H1 (cell line): ENCODE results near the gene KCNH5. TPM values are rescaled to one million over a fixed set of nuclear protein-coding genes. Genes with fewer than 3 reads are reported as not detected.

ENCODE experiments used
- CTCF ChIA-PET: fragments of 300-600 bp; sonication (Branson Sonifier 250); formaldehyde crosslinking; loops from one replicate; lab custom pipeline; 2021; ENCODE audit not compliant: partially characterized antibody; lab: Charles Lee
- POLR2A ChIA-PET: fragments of 300-600 bp; sonication (Branson Sonifier 250); formaldehyde crosslinking; loops from one replicate; lab custom pipeline; 2021; ENCODE audit warnings: inconsistent platforms; ENCODE audit not compliant: partially characterized antibody; lab: Charles Lee
- DNase-seq, 2 experiments: peaks; one replicate each; pipeline versions ENCODE4 v3.0.0 to v3.0.0-alpha.2; 2010 to 2022; ENCODE audit warnings: low spot score in 2 of 2, low read depth in 1 of 2, mixed read lengths in 1 of 2
- FAIRE-seq: peaks from 2 replicates; lab custom pipeline; 2011; peaks lifted over from hg19 to GRCh38; lab: Jason Lieb, UNC
- H2AFZ ChIP-seq: 2 replicates; pipeline ENCODE4 v1.8.1; 2012; ENCODE audit warnings: low read length, inconsistent platforms
- H2AK5ac ChIP-seq: 2 replicates; pipeline ENCODE4 v1.6.1; 2013; ENCODE audit warnings: low read depth, low read length
- H2BK120ac ChIP-seq: replicated peaks from 2 replicates; pipeline ENCODE3; 2013; ENCODE audit warnings: low read depth, low read length, inconsistent platforms
- H2BK12ac ChIP-seq: 2 replicates; pipeline ENCODE4 v1.6.1; 2013; ENCODE audit warnings: low read depth, low read length
- H2BK15ac ChIP-seq: 2 replicates; pipeline ENCODE4 v1.6.1; 2013; ENCODE audit warnings: low read length
- H2BK20ac ChIP-seq: 2 replicates; pipeline ENCODE4 v1.6.1; 2013; ENCODE audit warnings: low read length
- H2BK5ac ChIP-seq: 2 replicates; pipeline ENCODE4 v1.6.1; 2013; ENCODE audit warnings: low read depth, low read length
- H3K14ac ChIP-seq: 2 replicates; pipeline ENCODE4 v1.6.1; 2013; ENCODE audit warnings: inconsistent platforms; ENCODE audit not compliant: insufficient read length
- H3K18ac ChIP-seq: 2 replicates; pipeline ENCODE4 v1.6.1; 2013; ENCODE audit warnings: low read length; ENCODE audit errors: extremely low read depth
- H3K23ac ChIP-seq: 2 replicates; pipeline ENCODE4 v1.6.1; 2013; ENCODE audit warnings: inconsistent platforms; ENCODE audit not compliant: insufficient read length
- H3K23me2 ChIP-seq: 2 replicates; pipeline ENCODE4 v1.6.1; 2013; ENCODE audit warnings: low read depth, low read length
- H3K27ac ChIP-seq: 2 replicates; pipeline ENCODE4 v1.6.1; 2011; ENCODE audit warnings: low read depth, low read length, inconsistent platforms
- H3K27me3 ChIP-seq, 4 experiments: replicated peaks in 1 of 4; 1 replicate in 1 of 4; 2 replicates in 3 of 4; pipeline versions ENCODE4 v1.6.1 to v1.8.1; 2011 to 2013; ENCODE audit warnings: low read length in 3 of 4, mild to moderate bottlenecking in 3 of 4, inconsistent platforms in 2 of 4, mixed read lengths in 2 of 4, moderate library complexity in 1 of 4; ENCODE audit not compliant: control insufficient read depth in 3 of 4, insufficient read depth in 3 of 4; ENCODE audit errors: extremely low read depth in 1 of 4
- H3K36me3 ChIP-seq, 4 experiments: 2 replicates each; pipeline versions ENCODE4 v1.6.1 to v1.8.1; 2011 to 2013; ENCODE audit warnings: mild to moderate bottlenecking in 4 of 4, low read length in 3 of 4, moderate library complexity in 2 of 4, control low read depth in 1 of 4, inconsistent platforms in 1 of 4; ENCODE audit not compliant: insufficient read depth in 4 of 4, control insufficient read depth in 2 of 4
- H3K4ac ChIP-seq: replicated peaks from 2 replicates; pipeline ENCODE3; 2013; ENCODE audit warnings: low read length, low read depth, mixed read lengths, inconsistent platforms; ENCODE audit not compliant: insufficient read length
- H3K4me1 ChIP-seq, 4 experiments: replicated peaks in 1 of 4; 1 replicate in 1 of 4; 2 replicates in 3 of 4; pipeline versions ENCODE4 v1.6.1 to v1.8.1; 2011 to 2013; ENCODE audit warnings: low read length in 3 of 4, inconsistent platforms in 2 of 4, mixed read lengths in 1 of 4; ENCODE audit not compliant: insufficient read depth in 4 of 4, control insufficient read depth in 3 of 4
- H3K4me2 ChIP-seq, 2 experiments: 2 replicates each; pipeline versions ENCODE4 v1.6.1 to v1.8.1; 2011 to 2013; ENCODE audit warnings: low read depth in 2 of 2, low read length in 2 of 2, control low read depth in 1 of 2, inconsistent platforms in 1 of 2, mild to moderate bottlenecking in 1 of 2; ENCODE audit not compliant: insufficient read depth in 1 of 2
- H3K4me3 ChIP-seq, 4 experiments: fragments of 200-600, 300-600 bp in 1 of 4; sonication (generic), shearing (Covaris generic), sonication (Bioruptor Twin) in 1 of 4; 2 replicates each; pipeline versions ENCODE4 v1.5.1 to v1.8.1; 2011 to 2016; ENCODE audit warnings: low read length in 4 of 4, low read depth in 3 of 4, control low read depth in 2 of 4, inconsistent platforms in 2 of 4, mild to moderate bottlenecking in 2 of 4, mixed read lengths in 1 of 4, moderate library complexity in 1 of 4; ENCODE audit not compliant: insufficient read depth in 2 of 4; ENCODE audit errors: extremely low read depth in 1 of 4
- H3K56ac ChIP-seq: replicated peaks from 2 replicates; pipeline ENCODE3; 2013; ENCODE audit warnings: low read depth, mild to moderate bottlenecking, mixed read lengths, low read length, inconsistent platforms; ENCODE audit not compliant: insufficient read length
- H3K79me1 ChIP-seq: 2 replicates; pipeline ENCODE4 v1.6.1; 2013; ENCODE audit warnings: low read depth, low read length, control low read depth
- H3K79me2 ChIP-seq, 2 experiments: 2 replicates each; pipeline versions ENCODE4 v1.6.1 to v1.8.1; 2012 to 2013; ENCODE audit warnings: low read length in 2 of 2, mild to moderate bottlenecking in 2 of 2, inconsistent platforms in 1 of 2; ENCODE audit not compliant: insufficient read depth in 2 of 2, control insufficient read depth in 1 of 2
- H3K9ac ChIP-seq, 4 experiments: replicated peaks in 1 of 4; 1 replicate in 1 of 4; 2 replicates in 3 of 4; pipeline versions ENCODE4 v1.6.1 to v1.8.1; 2011 to 2013; ENCODE audit warnings: low read depth in 3 of 4, low read length in 3 of 4, control low read depth in 2 of 4, mild to moderate bottlenecking in 2 of 4, moderate library complexity in 2 of 4, inconsistent platforms in 1 of 4; ENCODE audit errors: extremely low read depth in 1 of 4
- H3K9me3 ChIP-seq, 2 experiments: 2 replicates each; pipeline versions ENCODE4 v1.6.1 to v1.8.1; 2012 to 2013; ENCODE audit warnings: mild to moderate bottlenecking in 2 of 2, moderate library complexity in 2 of 2, control low read depth in 1 of 2, inconsistent platforms in 1 of 2, low read depth in 1 of 2, low read length in 1 of 2, mixed read lengths in 1 of 2; ENCODE audit not compliant: insufficient read depth in 2 of 2
- H4K20me1 ChIP-seq, 2 experiments: replicated peaks in 1 of 2; 2 replicates each; pipeline versions ENCODE3 to v1.8.1; 2011 to 2013; ENCODE audit warnings: inconsistent platforms in 2 of 2, low read length in 2 of 2, mild to moderate bottlenecking in 1 of 2; ENCODE audit not compliant: insufficient read depth in 2 of 2, control insufficient read depth in 1 of 2
- H4K5ac ChIP-seq: 2 replicates; pipeline ENCODE4 v1.6.1; 2013; ENCODE audit warnings: low read length, low read depth, mixed read lengths, inconsistent platforms; ENCODE audit not compliant: insufficient read length
- H4K8ac ChIP-seq: 2 replicates; pipeline ENCODE4 v1.8.0; 2013; ENCODE audit warnings: mild to moderate bottlenecking, moderate library complexity, low read length, inconsistent platforms; ENCODE audit not compliant: insufficient read depth; ENCODE audit errors: extremely low read depth
- H4K91ac ChIP-seq: replicated peaks from 2 replicates; pipeline ENCODE3; 2013; ENCODE audit warnings: low read length, mixed read lengths, inconsistent platforms; ENCODE audit not compliant: insufficient read length
- ATF2 ChIP-seq: IDR thresholded peaks from 2 replicates; pipeline ENCODE4 v1.6.1; 2012; ENCODE audit warnings: low read length, inconsistent platforms
- BCL11A ChIP-seq, 2 experiments: IDR thresholded peaks; one replicate each; pipeline ENCODE4 v1.6.1; 2011; ENCODE audit warnings: low read depth in 2 of 2, low read length in 2 of 2, mild to moderate bottlenecking in 2 of 2
- HDAC6 ChIP-seq: IDR thresholded peaks from one replicate; pipeline ENCODE4 v1.7.1; 2012; ENCODE audit warnings: low read depth, mild to moderate bottlenecking, inconsistent platforms, low read length, moderate library complexity
- JUND ChIP-seq: IDR thresholded peaks from 2 replicates; pipeline ENCODE4 v1.6.1; 2011; ENCODE audit warnings: mild to moderate bottlenecking, improper control_type of control experiment, low read length
- MAFK ChIP-seq: IDR thresholded peaks from 2 replicates; pipeline ENCODE4 v1.6.1; 2012; ENCODE audit warnings: low read depth, mild to moderate bottlenecking, improper control_type of control experiment, low read length
- MAX ChIP-seq: IDR thresholded peaks from 2 replicates; pipeline ENCODE4 v1.6.1; 2012; ENCODE audit warnings: inconsistent platforms
- RNF2 ChIP-seq: fragments of 200-900, 300-1000 bp; sonication (generic); IDR thresholded peaks from 2 replicates; pipeline ENCODE4 v1.7.1; 2016; ENCODE audit warnings: borderline replicate concordance, low read depth, mild to moderate bottlenecking, antibody characterized with exemption, low read length; ENCODE audit not compliant: poor library complexity, severe bottlenecking; ENCODE audit errors: missing control alignments
- TAF1 ChIP-seq: IDR thresholded peaks from 2 replicates; pipeline ENCODE4 v1.6.1; 2011; ENCODE audit warnings: mild to moderate bottlenecking, low read depth, low read length
- USF2 ChIP-seq: IDR thresholded peaks from 2 replicates; pipeline ENCODE4 v1.6.1; 2011; ENCODE audit warnings: low read length, improper control_type of control experiment
- WGBS, 2 experiments: shearing (Covaris generic) in 1 of 2; methylation state at CpG; one replicate each; pipeline versions ENCODE4 v1.1.6 to v1.1.7; 2013 to 2015; ENCODE audit warnings: low lambda C conversion rate in 2 of 2, mixed read lengths in 2 of 2, inconsistent platforms in 1 of 2, low coverage in 1 of 2, missing lambda C conversion rate in 1 of 2; ENCODE audit not compliant: insufficient replicate concordance in 2 of 2, insufficient coverage in 1 of 2, insufficient read length in 1 of 2; ENCODE audit errors: extremely low coverage in 1 of 2, missing lambda C conversion rate in 1 of 2; 5-methylcytosine and 5-hydroxymethylcytosine counted together
- polyA plus RNA-seq, 7 experiments: library from polyadenylated mRNA; depleted of rRNA in 3 of 7; stranded (reverse) in 5 of 7; unstranded in 2 of 7; fragments of >200 nt in 5 of 7; fragments of 200-250 nt in 2 of 7; gene quantifications; 1 replicate in 5 of 7; 2 replicates in 1 of 7; 4 replicates in 1 of 7; pipeline versions ENCODE4 v1.2.1 to v1.2.3, GENCODE V29; 2011 to 2013; ENCODE audit warnings: missing spikeins in 2 of 7, mixed read lengths in 2 of 7
- total RNA-seq: library from RNA; stranded (reverse); fragmentation: NEBNext Ultra II Directional; extraction: Animal tissue kit (Norgen Biotek cat#: 25700); gene quantifications from 2 replicates; pipeline ENCODE4 v1.2.1, GENCODE V29; 2021
- TF ChIP-seq, protein P1 (sequence below): IDR thresholded peaks from 2 replicates; pipeline ENCODE4 v1.6.1; 2012; ENCODE audit warnings: inconsistent platforms

Gene KCNH5
- total and polyA plus RNA-seq, 2 of the 8 experiments (the other 6 are each of a cell fraction or from before 2014, with no cell fraction given), result 0.24 to 0.50 TPM

DNA sequence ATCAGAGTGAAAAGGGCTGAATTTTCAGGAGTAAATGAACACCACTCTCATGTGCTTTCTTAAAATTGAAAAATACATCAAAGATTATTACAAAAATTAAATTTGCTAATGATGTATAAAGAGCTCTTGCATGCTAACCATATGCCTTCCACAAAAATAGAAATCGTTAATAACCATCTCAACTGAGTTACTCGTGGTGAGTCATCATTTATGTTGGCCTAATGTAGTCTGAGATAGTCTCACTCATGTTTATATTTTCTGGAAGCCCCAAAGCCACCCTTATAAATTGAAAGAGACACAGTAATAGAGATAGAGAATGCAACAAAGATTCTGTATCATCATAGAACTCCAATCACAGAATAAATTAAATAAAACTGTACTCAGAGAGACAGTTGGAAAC is 131.2 kb downstream of the KCNH5 start:
- Histone ChIP-seq H3K4me3 (no peak overlapping the region), H3K4me1 (no peaks in the 10 kb centered on the region), H3K14ac (no peak overlapping the region), H3K4me2 (no peak overlapping the region), H3K36me3 (no peaks in the 10 kb centered on the region), H3K79me1 (no peaks in the 10 kb centered on the region), H3K9me3 (no peaks in the 10 kb centered on the region), H2BK15ac (no peak overlapping the region), H2BK5ac (no peak overlapping the region), H3K23ac (no peak overlapping the region), H2AK5ac (no peak overlapping the region), H4K5ac (no peak overlapping the region), H3K56ac (no peak overlapping the region), H4K91ac (no peak overlapping the region), H2AFZ (no peak overlapping the region), H3K23me2 (no peaks in the 10 kb centered on the region), H3K27ac (no peak overlapping the region), H2BK120ac (no peak overlapping the region), H3K4ac (no peak overlapping the region), H3K18ac (no peak overlapping the region), H3K27me3 (no peaks in the 10 kb centered on the region), H4K20me1 (no peaks in the 10 kb centered on the region), H2BK20ac (no peak overlapping the region), H4K8ac (no peak overlapping the region), H3K79me2 (no peaks in the 10 kb centered on the region), H2BK12ac (no peak overlapping the region), H3K9ac (no peak overlapping the region)
- DNase-seq, result no peak
- TF ChIP-seq RNF2 (no peak), JUND (no peak), ATF2 (no peak), TAF1 (no peak), MAFK (no peak), USF2 (no peak), MAX (no peak), BCL11A (IDR thresholded peaks at IDR 0.05; ENCODE audit: low read depth in 2 of 2, low read length in 2 of 2) (no peak), HDAC6 (no peak)
- TF ChIP-seq, protein P1, sequence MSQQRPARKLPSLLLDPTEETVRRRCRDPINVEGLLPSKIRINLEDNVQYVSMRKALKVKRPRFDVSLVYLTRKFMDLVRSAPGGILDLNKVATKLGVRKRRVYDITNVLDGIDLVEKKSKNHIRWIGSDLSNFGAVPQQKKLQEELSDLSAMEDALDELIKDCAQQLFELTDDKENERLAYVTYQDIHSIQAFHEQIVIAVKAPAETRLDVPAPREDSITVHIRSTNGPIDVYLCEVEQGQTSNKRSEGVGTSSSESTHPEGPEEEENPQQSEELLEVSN, result no peak
- ChIA-PET CTCF (no interaction called here), POLR2A (no interaction called here)
- FAIRE-seq, result no peak
- 93% methylated on average over 2 of the region's 2 CpGs; no CpG with 5 or more reads in 1 of the 2 experiments for WGBS, 2 experiments
